ENCODE measurements around the gene ABTB2. TPM values are rescaled to one million over a fixed set of nuclear protein-coding genes. Genes with fewer than 3 reads are reported as not detected.

ABTB2 gene
- total RNA-seq, 1 donor from 2014 or later = 72.8 TPM

- no peak overlapping the region for H3K27ac Mint-ChIP-seq (ENCODE audit: unreplicated experiment)
- H3K36me3 Mint-ChIP-seq (ENCODE audit: low read depth, unreplicated experiment) = no peaks in the 10 kb centered on the region
- TF ChIP-seq CTCF (IDR thresholded peaks at IDR 0.05; ENCODE audit: unreplicated experiment) = no peak
- peaks cover 34% of the 10 kb centered on the region for H3K4me1 Mint-ChIP-seq (ENCODE audit: unreplicated experiment)
- no peak overlapping the region for H3K4me3 Mint-ChIP-seq (ENCODE audit: unreplicated experiment)
- H3K27me3 Mint-ChIP-seq (ENCODE audit: unreplicated experiment) = peaks cover 8% of the 10 kb centered on the region
- no peaks in the 10 kb centered on the region for H3K9me3 Mint-ChIP-seq (ENCODE audit: unreplicated experiment)
- no peak for DNase-seq (ENCODE audit: low spot score)
These were observed 121.2 kb downstream of the ABTB2 start for GRCh38 chr11:34236572-34236971.

GRCh38 chr11:34235591-34236071 is 122.2 kb downstream of the ABTB2 start:
- Mint-ChIP-seq H3K36me3 (ENCODE audit: low read depth, unreplicated experiment) (no peaks in the 10 kb centered on the region), H3K9me3 (ENCODE audit: unreplicated experiment) (no peaks in the 10 kb centered on the region), H3K4me1 (ENCODE audit: unreplicated experiment) (peaks cover 34% of the 10 kb centered on the region), H3K27me3 (ENCODE audit: unreplicated experiment) (peaks cover 5% of the 10 kb centered on the region), H3K27ac (ENCODE audit: unreplicated experiment) (no peak overlapping the region), H3K4me3 (ENCODE audit: unreplicated experiment) (peak overlapping the region; percentile 56)
- no peak for DNase-seq (ENCODE audit: low spot score)
- no peak for TF ChIP-seq CTCF (IDR thresholded peaks at IDR 0.05; ENCODE audit: unreplicated experiment)

- Mint-ChIP-seq H3K4me3 (ENCODE audit: unreplicated experiment) (no peak overlapping the region), H3K27ac (ENCODE audit: unreplicated experiment) (no peak overlapping the region), H3K4me1 (ENCODE audit: unreplicated experiment) (peaks cover 34% of the 10 kb centered on the region), H3K27me3 (ENCODE audit: unreplicated experiment) (peaks cover 5% of the 10 kb centered on the region), H3K36me3 (ENCODE audit: low read depth, unreplicated experiment) (no peaks in the 10 kb centered on the region), H3K9me3 (ENCODE audit: unreplicated experiment) (no peaks in the 10 kb centered on the region)
- no peak for DNase-seq (ENCODE audit: low spot score)
- no peak for TF ChIP-seq CTCF (IDR thresholded peaks at IDR 0.05; ENCODE audit: unreplicated experiment)
These were observed 122.6 kb downstream of the ABTB2 start for GRCh38 chr11:34235189-34235588.

GRCh38 chr11:34234086-34234740 is 123.6 kb downstream of the ABTB2 start:
- Mint-ChIP-seq H3K27ac (ENCODE audit: unreplicated experiment) (no peak overlapping the region), H3K27me3 (ENCODE audit: unreplicated experiment) (peaks cover 3% of the 10 kb centered on the region), H3K9me3 (ENCODE audit: unreplicated experiment) (no peaks in the 10 kb centered on the region), H3K4me3 (ENCODE audit: unreplicated experiment) (no peak overlapping the region), H3K36me3 (ENCODE audit: low read depth, unreplicated experiment) (no peaks in the 10 kb centered on the region), H3K4me1 (ENCODE audit: unreplicated experiment) (peaks cover 29% of the 10 kb centered on the region)
- DNase-seq (ENCODE audit: low spot score) = no peak
- no peak for TF ChIP-seq CTCF (IDR thresholded peaks at IDR 0.05; ENCODE audit: unreplicated experiment)

- no peaks in the 10 kb centered on the region for H3K9me3 Mint-ChIP-seq (ENCODE audit: unreplicated experiment)
- H3K4me3 Mint-ChIP-seq (ENCODE audit: unreplicated experiment) = no peak overlapping the region
- H3K36me3 Mint-ChIP-seq (ENCODE audit: low read depth, unreplicated experiment) = no peaks in the 10 kb centered on the region
- no peak overlapping the region for H3K27ac Mint-ChIP-seq (ENCODE audit: unreplicated experiment)
- peaks cover 29% of the 10 kb centered on the region for H3K4me1 Mint-ChIP-seq (ENCODE audit: unreplicated experiment)
- no peak for TF ChIP-seq CTCF (IDR thresholded peaks at IDR 0.05; ENCODE audit: unreplicated experiment)
- H3K27me3 Mint-ChIP-seq (ENCODE audit: unreplicated experiment) = peaks cover 3% of the 10 kb centered on the region
- DNase-seq (ENCODE audit: low spot score) = no peak
These were observed 124.6 kb downstream of the ABTB2 start for GRCh38 chr11:34233215-34233614.
